ENCODE data around the gene PTGR3.
A peak's percentile ranks its signal among the peaks of the same experiment; 100 is the strongest.

Gene PTGR3

DNA sequence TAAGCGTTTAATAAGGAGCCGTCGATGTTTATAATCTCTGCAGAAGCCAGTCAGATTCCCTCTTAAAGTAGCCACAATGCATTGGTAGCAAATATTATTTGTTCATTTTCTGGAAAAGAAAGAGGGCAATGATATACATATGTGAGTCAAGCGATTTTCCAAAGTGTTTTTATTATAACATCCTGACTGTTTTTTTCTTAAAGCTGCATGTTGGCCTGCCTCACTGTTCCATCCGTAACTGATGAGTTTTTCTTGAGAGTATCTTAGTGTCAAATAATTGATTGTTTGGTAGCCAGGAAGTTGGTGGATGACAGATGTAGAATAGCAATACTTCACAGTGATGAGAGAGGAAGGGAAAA, 5.4 kb upstream of the PTGR3 start:
- DNase-seq, result no peak

DNA sequence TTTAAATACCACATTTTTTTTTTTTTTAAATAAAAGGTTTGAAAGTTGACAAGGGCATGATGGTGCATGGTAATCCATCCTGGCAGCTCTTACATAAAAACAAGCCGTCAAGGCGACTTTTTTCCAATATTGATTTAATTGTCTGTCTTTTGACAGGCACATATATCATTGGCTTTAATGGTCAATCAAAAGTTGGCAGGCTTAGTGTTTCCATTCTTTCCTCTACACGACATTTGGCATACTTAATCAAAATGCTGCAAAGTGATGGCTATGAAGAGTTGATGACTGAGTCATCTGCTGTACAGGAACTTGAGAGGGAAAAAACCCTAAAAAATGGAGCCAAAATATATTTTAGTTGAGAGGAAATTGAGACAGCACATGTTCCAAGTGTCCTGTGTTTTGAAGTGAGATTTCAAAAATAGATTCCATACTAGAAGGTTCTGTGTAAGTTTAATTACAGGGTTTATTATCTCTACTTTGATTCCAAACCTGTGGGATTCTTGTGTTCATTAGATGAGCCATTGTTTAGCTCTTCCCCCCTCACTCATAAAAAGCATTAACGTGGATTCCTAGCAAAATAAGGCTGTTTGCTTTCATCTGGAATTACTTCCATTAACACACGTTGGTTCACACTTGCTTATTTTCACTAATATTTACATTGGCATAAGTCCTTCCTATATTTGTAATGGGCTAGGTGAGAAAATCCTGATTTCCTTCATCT, 4.8 kb upstream of the PTGR3 start:
- DNase-seq, result no peak

DNA sequence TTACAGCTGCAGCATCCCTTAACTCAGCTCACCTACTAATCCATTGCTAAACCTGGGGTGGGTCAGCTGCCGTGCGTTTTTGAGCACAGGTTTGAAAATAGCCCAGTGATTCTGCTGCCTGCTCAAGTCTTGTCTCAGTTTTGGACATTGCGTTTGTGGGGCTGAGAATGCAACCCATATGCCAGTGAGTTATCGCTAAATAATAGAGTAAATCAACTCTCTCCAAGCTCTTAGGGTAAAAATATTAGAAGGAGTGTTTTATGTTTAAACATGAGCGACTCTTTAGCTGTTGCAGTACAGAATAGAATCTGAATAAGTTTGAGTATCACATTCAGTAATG, 3.8 kb upstream of the PTGR3 start:
- DNase-seq, result no peak

DNA sequence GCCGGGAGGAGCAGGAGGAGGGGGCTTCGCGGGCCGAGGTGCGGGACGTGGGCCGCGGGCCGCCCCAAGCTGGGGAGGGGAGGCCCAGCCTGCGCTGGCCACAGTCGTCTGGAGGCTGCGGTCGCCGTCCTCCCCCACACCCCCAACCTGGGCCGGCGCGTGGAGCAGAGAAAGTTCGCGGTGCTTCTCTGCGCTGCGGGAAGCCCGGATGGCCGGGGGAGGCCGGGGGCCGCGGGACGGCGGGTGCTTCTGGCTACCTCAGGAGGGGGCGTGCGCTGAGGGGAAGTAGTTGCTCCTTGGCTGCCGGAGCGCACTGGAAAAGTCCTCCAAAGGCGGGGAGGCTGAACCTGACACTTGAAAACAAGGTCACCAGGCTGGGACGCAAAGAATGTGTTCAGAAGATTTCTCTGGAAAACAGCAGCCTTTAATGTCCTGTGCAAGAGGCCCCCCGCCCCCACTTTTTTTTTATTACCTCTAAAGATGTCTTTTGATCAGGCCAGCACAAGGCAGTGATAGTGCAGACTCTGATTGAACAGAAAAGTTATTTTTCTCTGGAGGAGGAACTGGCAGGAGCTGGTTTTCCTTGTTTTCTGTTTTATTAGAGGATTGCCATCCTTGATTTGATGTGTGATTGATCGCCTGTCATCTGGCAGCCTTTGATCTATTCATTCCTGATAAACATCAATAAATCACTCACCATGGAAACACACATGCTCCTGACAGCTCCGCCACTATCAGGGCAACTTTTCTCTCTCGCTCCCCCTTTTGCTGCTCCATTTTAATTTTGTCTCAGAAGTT, 3.2 kb upstream of the PTGR3 start:
- DNase-seq, result no peak

DNA sequence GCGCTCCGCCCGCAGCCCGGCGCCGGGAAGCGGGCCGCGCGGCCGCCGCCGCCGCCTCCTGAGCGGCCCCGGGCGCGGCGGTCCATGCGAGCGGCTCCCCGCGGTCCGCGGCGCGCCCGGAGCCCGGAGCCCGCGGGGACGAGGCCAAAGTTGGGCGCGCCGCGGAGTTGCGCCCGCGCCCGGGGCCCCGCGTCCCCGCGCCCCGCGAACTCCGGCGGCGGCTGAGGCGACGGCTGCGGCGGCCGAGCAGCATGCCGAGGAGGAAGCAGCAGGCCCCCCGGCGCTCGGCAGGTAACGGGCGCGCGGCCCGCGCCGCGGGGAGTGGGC, 2.6 kb upstream of the PTGR3 start:
- no peak for DNase-seq

DNA sequence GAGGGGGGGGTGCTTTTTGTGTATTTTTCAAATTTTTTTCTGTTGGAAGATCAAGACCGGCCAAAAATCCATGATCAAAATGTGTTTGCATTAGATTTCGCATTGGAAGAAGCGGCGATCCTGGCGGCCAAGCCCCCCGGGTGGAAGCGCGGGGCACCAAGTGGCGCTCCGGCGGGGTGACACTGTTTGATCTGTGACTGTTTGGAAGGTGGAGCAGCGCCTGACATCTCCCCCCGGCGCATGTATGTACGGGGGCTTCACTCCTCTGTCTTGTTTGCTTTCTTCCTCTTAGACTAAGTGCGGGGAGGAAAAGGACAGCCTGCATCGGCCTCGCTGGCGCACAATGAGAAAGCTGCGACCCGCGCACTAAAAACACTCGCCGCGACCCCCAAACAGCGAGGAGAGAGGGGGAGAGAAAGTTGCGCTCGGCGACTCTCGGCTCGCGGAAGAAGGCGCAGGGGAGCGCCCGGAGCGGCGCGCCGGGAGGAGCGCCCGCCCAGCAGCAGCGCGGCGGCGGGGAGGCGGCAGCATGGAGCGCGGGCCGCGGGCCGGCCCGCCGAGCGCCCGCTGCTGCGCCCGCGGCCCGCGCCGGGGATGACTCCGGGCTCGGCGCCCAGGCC, 2.2 kb upstream of the PTGR3 start:
- no peak for DNase-seq

DNA sequence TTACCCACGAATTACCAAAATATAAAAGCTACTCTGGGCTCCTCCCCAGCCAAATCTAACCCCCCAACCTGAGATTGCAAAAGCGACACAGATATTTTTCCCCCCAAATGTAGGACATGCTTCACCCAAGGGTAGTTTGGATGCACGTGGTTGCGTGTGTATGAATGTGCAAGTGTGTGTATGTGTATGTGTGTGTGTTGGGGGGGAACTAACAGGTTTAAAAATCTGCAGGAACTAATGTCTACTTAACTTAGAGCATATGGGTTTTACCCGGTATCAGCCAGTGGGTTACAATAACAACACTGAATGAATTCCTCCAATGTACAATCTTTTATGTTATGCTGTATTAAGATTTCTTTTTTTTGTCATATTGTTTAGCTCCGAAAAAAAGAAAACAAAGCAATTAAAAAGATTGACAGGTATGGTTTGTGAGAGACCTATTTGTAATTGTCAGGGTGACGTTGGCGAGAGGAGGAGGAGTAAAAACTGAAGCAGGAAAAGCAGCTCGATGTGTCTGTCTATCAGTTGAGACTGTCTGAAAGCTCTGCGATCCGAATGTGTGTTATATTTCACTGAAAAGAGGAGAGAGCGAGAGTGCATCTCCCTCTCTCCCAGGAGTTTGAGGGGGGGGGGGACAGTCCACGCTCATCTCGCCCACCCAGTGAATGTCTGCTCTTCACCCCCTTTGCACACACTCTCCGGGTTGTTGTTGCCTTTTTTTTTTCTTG, 1.5 kb upstream of the PTGR3 start, which contains the start of gene TSHZ1:
TSS of gene TSHZ1 (plus strand) at position 524 of the 728 bp plus-strand sequence. CDS start 1,080 bp downstream, outside the sequence.
- peak; percentile 88 for DNase-seq

DNA sequence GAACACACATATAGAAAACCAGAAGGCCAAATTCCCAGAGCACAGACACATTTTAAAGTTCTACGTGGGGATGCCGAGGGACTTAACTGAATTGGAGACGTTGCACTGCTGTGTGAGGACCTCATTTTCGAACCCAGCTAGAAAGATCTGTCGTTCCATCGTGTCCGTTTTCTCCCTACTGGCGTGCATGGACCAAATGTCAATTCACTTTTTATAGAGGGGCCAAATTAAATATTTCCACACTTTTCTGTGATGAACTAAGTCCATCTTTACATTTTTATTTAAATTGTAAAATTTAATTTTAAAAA, 966 bp upstream of the PTGR3 start:
- no peak for DNase-seq

DNA sequence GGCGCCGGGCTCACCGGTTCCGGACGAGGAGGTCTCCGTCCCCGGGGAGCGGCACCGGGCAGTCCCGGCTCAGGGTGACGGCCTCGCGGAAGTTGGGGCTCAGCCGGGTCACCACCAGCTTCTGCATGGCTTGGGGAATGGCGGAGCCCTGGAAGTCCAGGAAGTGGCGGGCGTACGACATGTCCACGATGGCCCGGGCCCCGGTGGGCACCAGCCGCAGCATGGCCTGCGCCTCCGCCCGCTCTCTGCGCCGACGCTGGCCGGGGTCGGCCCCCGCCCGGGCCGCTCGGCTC, 157 bp downstream of the PTGR3 start:
- no peak for DNase-seq

DNA sequence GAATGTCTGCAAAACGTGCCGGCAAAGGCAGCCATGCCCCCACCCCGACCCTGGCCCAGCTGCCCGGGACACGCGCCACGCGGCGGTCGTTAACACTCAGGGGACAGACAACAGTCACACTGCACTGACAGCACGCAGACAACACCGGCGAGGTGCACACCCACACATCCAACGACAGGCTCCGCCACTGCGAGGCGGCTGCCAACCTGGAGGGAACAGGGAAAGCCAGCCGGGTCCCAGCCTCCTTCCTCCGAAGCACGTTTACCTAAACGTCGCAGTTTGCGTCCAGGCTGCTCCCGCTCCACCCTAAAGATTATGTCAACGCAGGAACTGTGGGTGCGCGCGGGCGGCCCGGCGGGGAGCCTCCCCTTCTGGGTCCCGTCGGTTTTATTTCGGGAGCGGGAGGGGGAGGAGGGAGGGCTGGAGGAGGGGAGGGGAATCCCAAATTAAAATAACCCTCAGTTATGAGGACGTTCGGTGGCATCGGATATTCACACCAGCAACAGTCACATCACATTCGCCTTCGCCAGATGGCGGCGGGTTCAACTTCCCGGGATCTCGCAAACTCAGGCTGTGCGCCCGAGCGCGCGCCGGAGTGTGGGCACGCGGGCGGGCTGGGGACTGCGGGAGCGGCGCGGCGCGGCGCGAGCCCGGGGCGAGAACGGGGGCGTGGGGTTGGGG, 644 bp downstream of the PTGR3 start:
- DNase-seq, result peak; percentile 40

DNA sequence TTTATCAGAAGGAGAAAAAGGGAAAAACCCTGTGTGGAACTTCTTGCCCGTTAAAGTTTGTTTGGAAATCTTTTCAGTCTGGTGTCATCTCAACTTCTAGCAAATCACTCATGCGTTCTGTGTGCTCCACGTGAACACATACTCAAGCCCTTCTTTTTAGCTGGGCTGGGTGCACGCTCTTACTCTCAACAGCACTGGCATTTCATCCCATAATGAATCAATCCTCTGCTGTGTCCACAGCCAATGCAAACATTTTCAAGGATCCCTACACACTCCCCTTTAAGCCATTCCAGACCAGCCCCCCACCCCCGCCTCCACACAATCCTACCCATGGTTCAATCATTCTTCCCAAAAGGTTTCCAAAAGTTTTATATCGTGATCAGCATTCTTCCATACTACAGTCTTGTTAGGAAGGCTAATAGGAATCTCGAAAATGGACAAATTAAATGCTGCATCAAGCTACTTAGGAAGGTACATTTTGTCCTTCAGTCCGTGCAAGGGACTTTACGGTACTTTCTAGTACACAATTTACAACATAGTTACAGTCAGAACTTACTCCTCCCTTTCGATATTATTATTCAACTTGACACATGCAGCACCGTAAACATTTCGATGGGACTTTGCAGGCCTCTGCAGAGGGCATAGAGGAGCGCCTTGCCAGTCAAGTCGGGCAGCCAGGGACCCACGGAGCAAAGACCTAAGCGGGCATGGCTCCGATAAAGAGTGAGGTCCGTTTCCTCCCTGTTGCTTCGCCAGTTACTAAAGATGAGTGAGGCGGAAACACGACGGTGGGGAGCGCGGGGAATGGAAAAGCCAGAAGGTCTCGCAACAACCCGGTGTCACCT, 1.4 kb downstream of the PTGR3 start:
- no peak for DNase-seq

DNA sequence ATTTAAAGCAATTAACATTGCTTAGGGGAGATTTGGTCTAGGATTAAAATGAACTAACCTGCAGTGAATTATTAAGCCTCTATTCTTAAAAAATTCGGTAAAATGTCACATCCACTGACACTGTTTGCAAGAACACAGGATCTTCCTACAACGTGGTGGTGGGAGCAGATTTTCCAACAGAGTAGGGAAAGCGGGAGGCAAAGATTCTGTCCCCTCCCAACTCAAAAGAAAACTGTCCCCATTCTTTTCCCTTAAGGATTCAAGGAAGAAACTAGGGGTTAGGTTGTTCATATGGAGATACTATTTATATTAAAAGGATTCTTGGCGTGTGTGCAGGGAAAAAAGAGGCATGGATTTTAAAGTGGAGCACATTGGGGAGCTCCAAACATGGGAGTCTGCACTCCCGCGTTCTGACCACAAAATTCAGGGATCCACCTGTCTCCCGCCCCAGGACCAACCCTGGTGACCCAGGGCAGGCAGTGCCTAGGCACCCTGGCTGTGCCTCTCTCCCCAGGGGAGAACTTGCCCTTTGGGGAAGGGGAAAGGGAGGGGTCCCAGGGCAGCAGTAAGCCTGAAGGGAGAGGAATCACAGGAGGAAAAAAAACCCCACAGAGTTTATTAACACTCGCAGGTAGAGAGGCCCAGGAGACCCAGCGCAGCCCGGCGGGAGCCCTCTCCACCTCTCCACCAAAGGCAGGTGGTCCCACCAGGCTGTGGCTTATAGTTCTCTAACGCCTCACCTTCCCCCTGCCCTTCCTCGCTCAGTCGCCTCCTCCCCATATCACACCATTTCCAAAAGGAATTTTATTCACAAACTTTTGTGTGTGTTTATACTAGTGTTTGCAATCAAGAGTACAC, 2.3 kb downstream of the PTGR3 start:
- DNase-seq, result no peak

DNA sequence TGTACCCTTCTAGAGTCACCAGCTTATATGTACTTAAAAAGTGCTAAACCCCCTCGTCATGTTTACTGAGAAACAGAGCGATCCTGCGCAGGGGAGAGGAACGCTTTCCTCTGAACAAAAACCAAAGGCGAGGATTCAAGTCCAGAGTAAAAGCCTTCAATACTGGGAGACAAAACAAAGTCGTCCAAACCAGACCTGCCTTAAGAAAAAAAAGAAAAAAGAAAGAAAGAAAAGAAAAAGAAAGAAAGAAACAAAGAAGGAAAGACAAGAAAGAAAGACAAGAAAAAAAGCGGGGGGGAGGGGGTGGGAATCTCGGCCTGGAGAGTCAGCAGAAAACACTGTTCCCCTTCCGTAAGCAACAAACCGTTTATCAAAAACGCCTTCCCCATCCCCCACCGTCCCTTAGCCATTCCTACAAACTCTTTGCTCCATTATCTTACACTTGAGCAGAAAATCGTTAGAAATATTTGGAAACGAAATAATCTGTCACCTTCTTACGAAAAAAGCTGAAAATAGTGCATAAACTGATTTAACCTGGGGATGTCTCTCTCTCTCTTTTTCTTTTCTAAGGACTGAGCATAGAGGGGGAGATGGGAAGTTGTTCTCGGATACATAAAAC, 3.3 kb downstream of the PTGR3 start:
- no peak for DNase-seq

DNA sequence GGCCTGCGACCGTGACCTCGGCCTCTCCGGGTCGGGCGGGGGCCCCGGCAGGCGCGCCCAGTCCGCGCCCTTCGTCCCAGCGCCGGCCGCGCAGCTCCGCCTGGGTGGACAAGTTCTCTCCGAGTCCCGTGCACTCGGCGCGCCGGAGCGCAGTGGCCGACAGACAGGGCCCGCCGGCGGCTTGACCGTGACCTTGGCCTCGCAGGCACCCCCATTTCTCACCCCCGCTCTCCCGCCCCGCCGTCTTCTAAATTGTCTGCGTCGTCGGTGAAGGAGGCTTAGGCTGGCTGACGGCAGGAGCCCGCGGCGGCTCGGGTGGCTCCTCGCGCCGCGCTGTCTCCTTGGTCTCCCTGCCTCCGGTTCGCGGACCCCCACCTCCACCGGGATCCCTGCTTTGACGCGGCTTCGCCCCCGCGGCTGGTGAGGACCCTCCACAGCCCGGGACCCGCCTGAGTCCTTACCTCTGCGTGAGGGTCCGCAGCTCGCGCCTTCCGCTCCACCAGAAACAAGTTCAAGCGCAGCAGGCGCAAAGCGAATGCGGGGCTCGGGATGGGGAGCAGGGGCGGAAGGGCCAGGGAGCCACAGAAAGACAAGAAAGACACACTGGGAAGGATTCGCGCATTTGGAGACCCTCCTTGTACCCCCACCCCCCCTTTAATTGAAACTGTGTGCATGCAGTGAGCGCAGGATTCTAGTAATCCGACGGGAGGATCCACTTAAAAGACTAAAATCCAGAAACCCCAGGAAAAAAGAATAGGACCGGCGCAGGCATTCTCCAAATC, 4.0 kb downstream of the PTGR3 start:
- DNase-seq, result no peak

DNA sequence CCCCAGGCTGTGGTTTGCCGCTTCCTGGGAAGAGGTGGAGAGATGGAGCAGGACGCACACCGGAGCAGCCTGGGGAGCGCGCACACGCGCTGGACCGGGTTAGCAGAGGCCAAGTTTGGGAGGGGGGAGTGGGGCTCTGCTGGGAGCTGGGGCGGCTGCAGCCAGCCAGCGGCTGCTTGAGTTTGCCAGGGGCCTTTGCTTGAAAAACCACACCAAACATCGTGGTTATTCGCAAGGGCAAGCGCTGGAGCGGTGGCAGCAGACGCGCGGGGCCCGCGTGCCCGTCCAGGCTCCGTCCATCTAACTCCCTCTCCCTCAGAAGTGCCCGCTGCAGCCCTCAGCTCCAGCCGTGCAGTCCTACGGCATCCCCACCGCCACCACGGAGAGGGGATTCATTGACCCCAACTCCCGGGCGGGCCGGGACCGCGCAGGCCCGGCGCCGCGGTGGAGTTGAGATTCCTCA, 4.6 kb downstream of the PTGR3 start:
- no peak for DNase-seq

DNA sequence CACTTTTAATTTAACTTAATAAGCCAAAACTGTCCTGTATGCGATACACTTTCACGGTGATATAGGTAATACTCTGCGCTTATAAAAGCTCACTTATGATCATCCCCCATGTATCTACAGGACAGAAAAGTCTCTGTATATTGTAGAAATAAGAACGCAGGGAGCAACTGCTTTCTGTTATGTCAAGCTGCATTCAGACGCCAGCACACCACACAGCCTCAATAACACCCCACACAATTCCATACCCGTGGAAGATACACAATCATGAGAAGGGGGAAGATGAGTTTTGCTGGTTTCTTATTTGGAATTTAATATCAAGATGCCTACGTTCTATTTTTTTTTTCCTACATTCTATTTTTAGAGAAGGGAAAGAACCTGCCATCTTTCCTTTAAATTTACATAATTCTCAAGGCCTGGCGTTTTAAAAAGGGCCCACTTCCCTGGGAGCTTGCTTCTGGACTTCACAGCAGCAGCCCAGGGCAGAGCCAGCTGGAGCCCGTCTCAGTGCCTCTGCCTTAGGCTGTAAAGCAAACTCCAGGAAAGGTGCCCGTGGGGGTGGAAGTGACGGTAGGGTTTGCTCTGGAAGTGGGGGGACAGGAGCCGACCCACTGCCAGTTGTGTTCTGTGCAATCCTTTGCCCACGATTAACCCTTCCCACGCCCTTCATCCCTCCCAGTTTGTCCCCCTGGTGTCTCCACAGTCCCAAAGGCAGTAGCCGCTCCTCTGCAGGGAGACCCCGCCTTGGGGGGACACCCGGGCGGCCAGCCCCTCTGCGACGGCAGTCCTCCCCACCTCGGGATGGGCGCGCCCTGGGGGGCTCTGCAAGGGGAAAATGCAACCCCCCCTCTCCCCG, 5.3 kb downstream of the PTGR3 start:
- DNase-seq, result no peak

DNA sequence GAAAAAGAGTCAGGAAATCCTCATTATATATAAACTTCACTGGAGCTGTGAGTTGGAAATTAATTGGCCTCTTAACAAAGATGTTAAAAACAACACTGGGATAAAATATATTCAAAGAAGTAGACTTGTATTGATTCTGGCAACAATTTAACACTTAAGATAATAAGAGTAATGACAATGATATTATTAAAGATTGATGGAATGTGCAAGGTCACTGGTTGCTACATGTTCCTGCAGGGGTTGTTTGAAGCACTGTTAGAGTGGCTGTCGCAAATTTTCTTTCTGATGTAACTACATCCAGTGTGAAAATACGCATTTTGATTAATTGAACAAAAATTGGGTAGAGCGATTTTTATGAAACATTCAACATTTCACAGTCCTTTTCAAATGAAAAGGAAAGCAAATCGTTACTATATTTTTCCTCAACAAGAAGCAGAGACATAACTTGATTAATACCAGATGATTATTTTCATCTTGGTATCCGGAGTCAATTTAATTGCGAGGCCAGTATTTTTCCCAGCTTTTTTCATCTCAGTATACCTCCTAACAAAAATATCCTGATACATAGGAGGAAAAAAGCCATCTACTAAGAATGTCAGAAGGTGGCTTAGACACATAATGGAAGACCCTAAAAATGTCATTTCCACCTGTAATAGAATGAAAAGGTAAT, 6.1 kb downstream of the PTGR3 start:
- no peak for DNase-seq

All from NCI-H2107 (cell line).